ENCODE data around the gene GPR162.

GRCh38 chr12:6775185-6776174 is 46.1 kb upstream of the GPR162 start:
- no peak for TF ChIP-seq POLR2AphosphoS5 (IDR thresholded peaks at IDR 0.05)
- TF ChIP-seq EZH2 (IDR thresholded peaks at IDR 0.05; ENCODE audit: borderline replicate concordance, insufficient read depth, low read length, poor library complexity, severe bottlenecking) = no peak
- TF ChIP-seq SMC3 (conservative IDR thresholded peaks at IDR 0.05; ENCODE audit: poor library complexity) = no peak
- TF ChIP-seq, protein P1, sequence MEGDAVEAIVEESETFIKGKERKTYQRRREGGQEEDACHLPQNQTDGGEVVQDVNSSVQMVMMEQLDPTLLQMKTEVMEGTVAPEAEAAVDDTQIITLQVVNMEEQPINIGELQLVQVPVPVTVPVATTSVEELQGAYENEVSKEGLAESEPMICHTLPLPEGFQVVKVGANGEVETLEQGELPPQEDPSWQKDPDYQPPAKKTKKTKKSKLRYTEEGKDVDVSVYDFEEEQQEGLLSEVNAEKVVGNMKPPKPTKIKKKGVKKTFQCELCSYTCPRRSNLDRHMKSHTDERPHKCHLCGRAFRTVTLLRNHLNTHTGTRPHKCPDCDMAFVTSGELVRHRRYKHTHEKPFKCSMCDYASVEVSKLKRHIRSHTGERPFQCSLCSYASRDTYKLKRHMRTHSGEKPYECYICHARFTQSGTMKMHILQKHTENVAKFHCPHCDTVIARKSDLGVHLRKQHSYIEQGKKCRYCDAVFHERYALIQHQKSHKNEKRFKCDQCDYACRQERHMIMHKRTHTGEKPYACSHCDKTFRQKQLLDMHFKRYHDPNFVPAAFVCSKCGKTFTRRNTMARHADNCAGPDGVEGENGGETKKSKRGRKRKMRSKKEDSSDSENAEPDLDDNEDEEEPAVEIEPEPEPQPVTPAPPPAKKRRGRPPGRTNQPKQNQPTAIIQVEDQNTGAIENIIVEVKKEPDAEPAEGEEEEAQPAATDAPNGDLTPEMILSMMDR (IDR thresholded peaks at IDR 0.05; ENCODE audit: poor library complexity, severe bottlenecking) = no peak
- TF ChIP-seq, protein P2, sequence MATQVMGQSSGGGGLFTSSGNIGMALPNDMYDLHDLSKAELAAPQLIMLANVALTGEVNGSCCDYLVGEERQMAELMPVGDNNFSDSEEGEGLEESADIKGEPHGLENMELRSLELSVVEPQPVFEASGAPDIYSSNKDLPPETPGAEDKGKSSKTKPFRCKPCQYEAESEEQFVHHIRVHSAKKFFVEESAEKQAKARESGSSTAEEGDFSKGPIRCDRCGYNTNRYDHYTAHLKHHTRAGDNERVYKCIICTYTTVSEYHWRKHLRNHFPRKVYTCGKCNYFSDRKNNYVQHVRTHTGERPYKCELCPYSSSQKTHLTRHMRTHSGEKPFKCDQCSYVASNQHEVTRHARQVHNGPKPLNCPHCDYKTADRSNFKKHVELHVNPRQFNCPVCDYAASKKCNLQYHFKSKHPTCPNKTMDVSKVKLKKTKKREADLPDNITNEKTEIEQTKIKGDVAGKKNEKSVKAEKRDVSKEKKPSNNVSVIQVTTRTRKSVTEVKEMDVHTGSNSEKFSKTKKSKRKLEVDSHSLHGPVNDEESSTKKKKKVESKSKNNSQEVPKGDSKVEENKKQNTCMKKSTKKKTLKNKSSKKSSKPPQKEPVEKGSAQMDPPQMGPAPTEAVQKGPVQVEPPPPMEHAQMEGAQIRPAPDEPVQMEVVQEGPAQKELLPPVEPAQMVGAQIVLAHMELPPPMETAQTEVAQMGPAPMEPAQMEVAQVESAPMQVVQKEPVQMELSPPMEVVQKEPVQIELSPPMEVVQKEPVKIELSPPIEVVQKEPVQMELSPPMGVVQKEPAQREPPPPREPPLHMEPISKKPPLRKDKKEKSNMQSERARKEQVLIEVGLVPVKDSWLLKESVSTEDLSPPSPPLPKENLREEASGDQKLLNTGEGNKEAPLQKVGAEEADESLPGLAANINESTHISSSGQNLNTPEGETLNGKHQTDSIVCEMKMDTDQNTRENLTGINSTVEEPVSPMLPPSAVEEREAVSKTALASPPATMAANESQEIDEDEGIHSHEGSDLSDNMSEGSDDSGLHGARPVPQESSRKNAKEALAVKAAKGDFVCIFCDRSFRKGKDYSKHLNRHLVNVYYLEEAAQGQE (IDR thresholded peaks at IDR 0.05; ENCODE audit: borderline replicate concordance) = no peak
- no peak for TF ChIP-seq EP300 (conservative IDR thresholded peaks at IDR 0.05; ENCODE audit: poor library complexity, severe bottlenecking)
- no peak for TF ChIP-seq RAD21 (conservative IDR thresholded peaks at IDR 0.05)
- TF ChIP-seq TAF1 (IDR thresholded peaks at IDR 0.05; ENCODE audit: low read depth) = no peak
- TF ChIP-seq MXI1 (conservative IDR thresholded peaks at IDR 0.05; ENCODE audit: poor library complexity, severe bottlenecking) = no peak

All from neural cell (in vitro differentiated cells).